Spinal cord (tissue), 10 donors: Measurements from ENCODE around the gene MARCHF9. TPM values are rescaled to one million over a fixed set of nuclear protein-coding genes. Genes with fewer than 3 reads are reported as not detected.
A peak's percentile ranks its signal among the peaks of the same experiment; 100 is the strongest.

Source experiments
- DNase-seq, 6 donors: peaks; one replicate each; pipeline versions ENCODE4 v3.0.0 to v3.0.0-alpha.2; 2013 to 2015; ENCODE audit warnings: low spot score in 6 of 6, low read depth in 4 of 6
- H3K27ac ChIP-seq: one replicate; pipeline ENCODE4 v1.5.1; 2013; ENCODE audit warnings: low read depth, low read length, control low read depth
- H3K27me3 ChIP-seq: one replicate; pipeline ENCODE4 v1.6.1; 2013; ENCODE audit warnings: low read length; ENCODE audit not compliant: control insufficient read depth, insufficient read depth
- H3K36me3 ChIP-seq: one replicate; pipeline ENCODE4 v1.6.1; 2013; ENCODE audit warnings: low read length; ENCODE audit not compliant: control insufficient read depth, insufficient read depth
- H3K4me1 ChIP-seq: one replicate; pipeline ENCODE4 v1.6.1; 2013; ENCODE audit warnings: low read length; ENCODE audit not compliant: control insufficient read depth, insufficient read depth
- H3K4me3 ChIP-seq: one replicate; pipeline ENCODE4 v1.5.1; 2013; ENCODE audit warnings: low read depth, low read length, control low read depth
- H3K9me3 ChIP-seq: one replicate; pipeline ENCODE4 v1.6.1; 2013; ENCODE audit warnings: low read length; ENCODE audit not compliant: control insufficient read depth, insufficient read depth
- WGBS: methylation state at CpG from one replicate; pipeline ENCODE4 v1.1.5; 2013; ENCODE audit warnings: missing lambda C conversion rate; ENCODE audit not compliant: insufficient coverage; 5-methylcytosine and 5-hydroxymethylcytosine counted together
- polyA plus RNA-seq, 2 donors: library from polyadenylated mRNA; unstranded; fragments of 120-200 nt; gene quantifications; one replicate each; pipeline ENCODE4 v1.2.1, GENCODE V29; 2013; ENCODE audit not compliant: insufficient read length in 2 of 2
- total RNA-seq, 2 donors: library from RNA; depleted of rRNA in 1 of 2; stranded (reverse); fragments of 120-200 nt in 1 of 2; fragments of >200 nt in 1 of 2; gene quantifications; one replicate each; pipeline versions ENCODE4 v1.2.3 to v1.2.4, GENCODE V29; 2013 to 2014
- donor health status: healthy.

MARCHF9 gene
- total and polyA plus RNA-seq, 4 donors = 13.0 to 47.7 (median 28.4) TPM

- Histone ChIP-seq H3K36me3 (peaks cover 10% of the 10 kb centered on the region), H3K4me3 (no peak overlapping the region), H3K27ac (no peak overlapping the region), H3K4me1 (peaks cover 10% of the 10 kb centered on the region), H3K9me3 (no peaks in the 10 kb centered on the region), H3K27me3 (no peaks in the 10 kb centered on the region)
- no peak for DNase-seq
- 87% methylated on average over 3 of the region's 7 CpGs for WGBS
These were observed 22.5 kb downstream of the MARCHF9 start for GRCh38 chr12:57777367-57777766.

GRCh38 chr12:57777911-57778310 is 23.0 kb downstream of the MARCHF9 start:
- Histone ChIP-seq H3K27me3 (no peaks in the 10 kb centered on the region), H3K4me3 (no peak overlapping the region), H3K27ac (no peak overlapping the region), H3K36me3 (peaks cover 10% of the 10 kb centered on the region), H3K9me3 (no peaks in the 10 kb centered on the region), H3K4me1 (peaks cover 9% of the 10 kb centered on the region)
- 96% methylated on average over 3 of the region's 7 CpGs for WGBS
- no peak for DNase-seq

- 67% methylated on average over 1 of the region's 1 CpG for WGBS
- Histone ChIP-seq H3K4me1 (peaks cover 11% of the 10 kb centered on the region), H3K9me3 (no peaks in the 10 kb centered on the region)
These were observed 24.8 kb downstream of the MARCHF9 start for GRCh38 chr12:57779736-57780135.

GRCh38 chr12:57780284-57780897 is 25.5 kb downstream of the MARCHF9 start:
- Histone ChIP-seq H3K36me3 (peaks cover 10% of the 10 kb centered on the region), H3K27me3 (no peaks in the 10 kb centered on the region), H3K4me3 (no peak overlapping the region), H3K27ac (no peak overlapping the region), H3K9me3 (no peaks in the 10 kb centered on the region), H3K4me1 (peaks cover 11% of the 10 kb centered on the region)
- WGBS = 85% methylated on average over 4 of the region's 4 CpGs
- no peak for DNase-seq

More at GRCh38 chr12:57779736-57780135, 24.8 kb downstream of the MARCHF9 start:
- Histone ChIP-seq H3K27me3 (no peaks in the 10 kb centered on the region), H3K27ac (no peak overlapping the region), H3K4me3 (no peak overlapping the region), H3K36me3 (peaks cover 13% of the 10 kb centered on the region)
- DNase-seq = no peak

- no peaks in the 10 kb centered on the region for H3K9me3 ChIP-seq
- H3K27ac ChIP-seq = no peak overlapping the region
- H3K27me3 ChIP-seq = no peaks in the 10 kb centered on the region
- peaks cover 11% of the 10 kb centered on the region for H3K36me3 ChIP-seq
- no peak for DNase-seq
- H3K4me1 ChIP-seq = peaks cover 11% of the 10 kb centered on the region
- no peak overlapping the region for H3K4me3 ChIP-seq
- WGBS = 92% methylated on average over 1 of the region's 3 CpGs
These were observed 26.3 kb downstream of the MARCHF9 start for GRCh38 chr12:57781244-57781643.

GRCh38 chr12:57781801-57782200 is 26.9 kb downstream of the MARCHF9 start:
- Histone ChIP-seq H3K27me3 (no peaks in the 10 kb centered on the region), H3K36me3 (peaks cover 14% of the 10 kb centered on the region), H3K4me1 (peaks cover 11% of the 10 kb centered on the region), H3K27ac (no peak overlapping the region), H3K4me3 (no peak overlapping the region), H3K9me3 (no peaks in the 10 kb centered on the region)
- WGBS = 82% methylated on average over 2 of the region's 2 CpGs
- no peak for DNase-seq

GRCh38 chr12:57782243-57782607 is 27.3 kb downstream of the MARCHF9 start:
- H3K4me1 ChIP-seq = peaks cover 11% of the 10 kb centered on the region
- H3K27ac ChIP-seq = no peak overlapping the region
- H3K9me3 ChIP-seq = no peaks in the 10 kb centered on the region
- H3K4me3 ChIP-seq = peak overlapping the region; percentile 94
- DNase-seq = no peak
- WGBS = no CpG with 5 or more reads among the region's 4 CpGs
- peaks cover 14% of the 10 kb centered on the region for H3K36me3 ChIP-seq
- H3K27me3 ChIP-seq = no peaks in the 10 kb centered on the region

GRCh38 chr12:57782608-57783465 is 27.9 kb downstream of the MARCHF9 start, which contains the start of gene TSFM:
TSFM (plus strand) TSS chr12:57782787; CDS start chr12:57782802, 15 bp downstream.
- no peaks in the 10 kb centered on the region for H3K9me3 ChIP-seq
- H3K4me1 ChIP-seq = peaks cover 11% of the 10 kb centered on the region
- H3K27me3 ChIP-seq = no peaks in the 10 kb centered on the region
- H3K27ac ChIP-seq = no peak within 1 kb of the TSS
- H3K36me3 ChIP-seq = peaks cover 18% of the 10 kb centered on the region
- peak; percentile 87 to 99 (median 96) for DNase-seq
- under 1% methylated on average over 45 of the region's 45 CpGs for WGBS
- H3K4me3 ChIP-seq = peak within 1 kb of the TSS; percentile 94

- Histone ChIP-seq H3K4me3 (peak overlapping the region; percentile 94), H3K9me3 (no peaks in the 10 kb centered on the region), H3K36me3 (peaks cover 24% of the 10 kb centered on the region), H3K4me1 (peaks cover 11% of the 10 kb centered on the region), H3K27me3 (no peaks in the 10 kb centered on the region), H3K27ac (no peak overlapping the region)
- 84% methylated on average over 8 of the region's 12 CpGs for WGBS
- no peak for DNase-seq
These were observed 28.5 kb downstream of the MARCHF9 start for GRCh38 chr12:57783466-57783801.

- DNase-seq = no peak
- Histone ChIP-seq H3K36me3 (peaks cover 28% of the 10 kb centered on the region), H3K9me3 (no peaks in the 10 kb centered on the region), H3K27me3 (no peaks in the 10 kb centered on the region), H3K27ac (no peak overlapping the region), H3K4me1 (peaks cover 11% of the 10 kb centered on the region), H3K4me3 (no peak overlapping the region)
- WGBS = 85% methylated on average over 2 of the region's 11 CpGs
These were observed 29.0 kb downstream of the MARCHF9 start for GRCh38 chr12:57783861-57784260.
